HFFc6 (cell line): ENCODE data around the gene ABI1. TPM values are rescaled to one million over a fixed set of nuclear protein-coding genes. Genes with fewer than 3 reads are reported as not detected.

Experiments used
- DNase-seq: peaks from one replicate; pipeline ENCODE4 v3.0.0-alpha.2; 2018
- H3K27ac Mint-ChIP-seq: 2 replicates; pipeline ENCODE4 v1.8.0; 2020; ENCODE audit warnings: mild to moderate bottlenecking, mixed read lengths
- H3K27me3 Mint-ChIP-seq: 2 replicates; pipeline ENCODE4 v1.8.0; 2021; ENCODE audit warnings: mild to moderate bottlenecking, moderate library complexity, mixed read lengths; ENCODE audit not compliant: insufficient read depth
- H3K36me3 Mint-ChIP-seq: 2 replicates; pipeline ENCODE4 v1.8.0; 2021; ENCODE audit warnings: low read depth, mixed read lengths
- H3K4me1 Mint-ChIP-seq: 2 replicates; pipeline ENCODE4 v1.8.0; 2020; ENCODE audit warnings: low read depth, mixed read lengths
- H3K4me3 Mint-ChIP-seq: 2 replicates; pipeline ENCODE4 v1.8.0; 2020; ENCODE audit warnings: mild to moderate bottlenecking, moderate library complexity, mixed read lengths
- H3K9me3 Mint-ChIP-seq: 2 replicates; pipeline ENCODE4 v1.8.0; 2020; ENCODE audit warnings: mild to moderate bottlenecking, mixed read lengths
- CTCF ChIP-seq: fragments of 200-600 bp; sonication (generic); IDR thresholded peaks from 2 replicates; pipeline ENCODE4 v1.5.0; 2021; ENCODE audit warnings: antibody characterized with exemption, mild to moderate bottlenecking
- total RNA-seq, 6 experiments: library from RNA; stranded (reverse); fragmentation: NEBNext Ultra II Directional; extraction: Animal tissue kit (Norgen Biotek cat#: 25700); gene quantifications; 2 replicates in 1 of 6; 3 replicates in 5 of 6; pipeline ENCODE4 v1.2.3, GENCODE V29; 2021

ABI1 gene
- total RNA-seq, 6 experiments from 2014 or later = 48.0 to 56.5 (median 53.3) TPM

GRCh38 chr10:26721561-26721960, 139.2 kb downstream of the ABI1 start:
- H3K27ac Mint-ChIP-seq = no peak overlapping the region
- H3K9me3 Mint-ChIP-seq = no peaks in the 10 kb centered on the region
- TF ChIP-seq CTCF = no peak
- no peaks in the 10 kb centered on the region; the same call in 1 of the 2 replicates for H3K4me1 Mint-ChIP-seq
- DNase-seq = no peak
- H3K36me3 Mint-ChIP-seq = peaks cover 4% of the 10 kb centered on the region; the same call in 1 of the 2 replicates
- no peak overlapping the region for H3K4me3 Mint-ChIP-seq
- H3K27me3 Mint-ChIP-seq = no peaks in the 10 kb centered on the region

- no peak for TF ChIP-seq CTCF
- no peak for DNase-seq
- Mint-ChIP-seq H3K27ac (no peak overlapping the region), H3K27me3 (no peaks in the 10 kb centered on the region), H3K9me3 (no peaks in the 10 kb centered on the region), H3K36me3 (no peaks in the 10 kb centered on the region; the same call in 1 of the 2 replicates), H3K4me3 (no peak overlapping the region), H3K4me1 (no peaks in the 10 kb centered on the region)
Measured at GRCh38 chr10:26717476-26717875, 143.3 kb downstream of the ABI1 start.

GRCh38 chr10:26715137-26715487, 145.6 kb downstream of the ABI1 start:
- no peak overlapping the region for H3K4me3 Mint-ChIP-seq
- H3K9me3 Mint-ChIP-seq = no peaks in the 10 kb centered on the region
- DNase-seq = no peak
- TF ChIP-seq CTCF = no peak
- no peaks in the 10 kb centered on the region for H3K27me3 Mint-ChIP-seq
- no peaks in the 10 kb centered on the region; the same call in 1 of the 2 replicates for H3K36me3 Mint-ChIP-seq
- H3K27ac Mint-ChIP-seq = no peak overlapping the region
- no peaks in the 10 kb centered on the region for H3K4me1 Mint-ChIP-seq

GRCh38 chr10:26714415-26715136, 146.2 kb downstream of the ABI1 start:
- H3K27ac Mint-ChIP-seq = no peak overlapping the region
- no peaks in the 10 kb centered on the region for H3K9me3 Mint-ChIP-seq
- H3K4me1 Mint-ChIP-seq = no peaks in the 10 kb centered on the region
- no peak for TF ChIP-seq CTCF
- no peaks in the 10 kb centered on the region; the same call in 1 of the 2 replicates for H3K36me3 Mint-ChIP-seq
- H3K27me3 Mint-ChIP-seq = no peaks in the 10 kb centered on the region
- no peak overlapping the region for H3K4me3 Mint-ChIP-seq
- no peak for DNase-seq

GRCh38 chr10:26711324-26711723, 149.4 kb downstream of the ABI1 start:
- Mint-ChIP-seq H3K4me3 (no peak overlapping the region), H3K36me3 (peaks cover 18% of the 10 kb centered on the region), H3K27me3 (no peaks in the 10 kb centered on the region), H3K27ac (no peak overlapping the region), H3K4me1 (no peaks in the 10 kb centered on the region), H3K9me3 (no peaks in the 10 kb centered on the region)
- TF ChIP-seq CTCF = no peak
- no peak for DNase-seq
